ENCODE data around the gene ZNG1C.
"Not testable (repeated sequence)": the region's sequence is repeated elsewhere in the genome, so short reads cannot be mapped to it uniquely, and the experiment has no call there.

Gene ZNG1C

GRCh38 chr9:68342265-68343025, 100.7 kb downstream of the ZNG1C start:
- DNase-seq (ENCODE audit: low read depth in 2 of 2, low spot score in 1 of 2) = not testable (repeated sequence)

GRCh38 chr9:68343242-68343641, 101.5 kb downstream of the ZNG1C start:
- not testable (repeated sequence) for DNase-seq (ENCODE audit: low read depth in 2 of 2, low spot score in 1 of 2)

GRCh38 chr9:68343992-68344391, 102.2 kb downstream of the ZNG1C start:
- DNase-seq (ENCODE audit: low read depth in 2 of 2, low spot score in 1 of 2) = not testable (repeated sequence)
